GM12874 (cell line): Measurements from ENCODE around the gene PPFIBP2.

Experiments
- CTCF ChIP-seq: IDR thresholded peaks from 2 replicates; pipeline ENCODE4 v1.5.1; 2011; ENCODE audit warnings: low read depth, mild to moderate bottlenecking, control low read depth, low read length, moderate library complexity; ENCODE audit not compliant: insufficient read depth

The PPFIBP2 gene

DNA sequence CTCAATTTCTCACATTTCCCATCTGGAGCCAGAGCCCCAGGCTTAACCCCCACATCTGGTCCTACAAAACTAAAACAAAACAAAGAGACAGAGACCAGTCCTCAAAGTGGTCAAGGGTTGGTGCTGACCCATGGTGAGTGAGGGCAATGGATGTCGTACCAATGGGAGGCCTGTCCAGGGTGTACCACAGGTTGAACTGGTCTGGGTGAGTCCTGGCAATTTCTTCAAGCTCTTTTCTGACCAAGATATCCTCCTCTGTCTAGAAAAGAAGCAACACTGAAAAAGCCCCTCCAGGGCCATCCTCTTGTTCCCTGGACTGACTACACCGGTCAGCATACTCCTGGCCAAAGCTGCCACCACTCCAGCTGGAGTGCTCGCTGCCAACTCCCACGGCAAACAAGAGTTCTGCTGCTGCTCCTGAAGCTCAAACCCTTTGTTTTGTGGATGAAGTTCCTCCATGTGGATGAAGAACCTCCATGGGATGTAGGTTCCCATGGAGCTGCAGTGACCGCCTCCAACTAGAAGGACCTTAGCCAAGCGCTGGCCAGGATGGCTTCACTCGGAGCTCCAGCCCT lies 152.6 kb downstream of the PPFIBP2 start:
- TF ChIP-seq CTCF, result no peak

- TF ChIP-seq CTCF, result no peak
Observed at GRCh38 chr11:7667460-7667859, 153.7 kb downstream of the PPFIBP2 start.

GRCh38 chr11:7668464-7668863 lies 154.7 kb downstream of the PPFIBP2 start:
- TF ChIP-seq CTCF, result no peak

DNA sequence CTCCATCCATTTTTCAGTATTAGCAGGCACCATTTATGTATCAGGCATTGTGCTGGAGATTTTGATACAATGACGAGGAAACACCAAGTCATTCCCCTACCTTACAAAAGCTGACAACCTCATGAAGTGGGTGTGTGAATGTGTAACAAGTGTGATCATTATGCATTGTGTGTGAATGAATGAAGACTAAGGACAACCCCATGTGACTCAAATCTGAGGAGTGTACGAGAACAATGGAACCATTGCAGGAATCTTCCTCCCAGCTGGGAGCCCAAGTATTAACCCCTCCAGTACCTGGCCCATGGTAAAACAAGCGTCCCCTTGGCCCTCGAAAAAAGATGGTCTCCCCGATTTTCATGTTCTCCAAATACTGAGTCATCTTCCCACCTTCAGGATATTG lies 155.1 kb downstream of the PPFIBP2 start:
- TF ChIP-seq CTCF, result no peak

DNA sequence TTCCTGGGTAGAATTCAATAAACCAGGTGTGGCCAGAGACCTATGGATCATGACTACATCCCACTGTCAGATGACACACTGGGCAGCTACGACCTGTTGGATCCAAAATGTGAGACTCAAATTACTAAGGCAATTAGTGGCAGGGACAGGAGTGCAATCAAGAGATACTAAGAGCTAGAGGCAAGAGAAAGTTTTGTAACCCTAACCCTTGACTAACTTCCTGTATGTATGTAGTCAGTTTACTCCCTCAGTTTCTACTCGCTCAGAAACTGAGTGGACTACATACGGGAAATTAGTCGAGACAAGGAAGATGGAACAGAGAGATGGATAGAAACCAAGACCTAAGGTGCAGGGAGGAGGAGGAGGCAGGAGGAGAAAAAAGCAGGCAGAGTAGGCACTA lies 156.8 kb downstream of the PPFIBP2 start:
- no peak for TF ChIP-seq CTCF

DNA sequence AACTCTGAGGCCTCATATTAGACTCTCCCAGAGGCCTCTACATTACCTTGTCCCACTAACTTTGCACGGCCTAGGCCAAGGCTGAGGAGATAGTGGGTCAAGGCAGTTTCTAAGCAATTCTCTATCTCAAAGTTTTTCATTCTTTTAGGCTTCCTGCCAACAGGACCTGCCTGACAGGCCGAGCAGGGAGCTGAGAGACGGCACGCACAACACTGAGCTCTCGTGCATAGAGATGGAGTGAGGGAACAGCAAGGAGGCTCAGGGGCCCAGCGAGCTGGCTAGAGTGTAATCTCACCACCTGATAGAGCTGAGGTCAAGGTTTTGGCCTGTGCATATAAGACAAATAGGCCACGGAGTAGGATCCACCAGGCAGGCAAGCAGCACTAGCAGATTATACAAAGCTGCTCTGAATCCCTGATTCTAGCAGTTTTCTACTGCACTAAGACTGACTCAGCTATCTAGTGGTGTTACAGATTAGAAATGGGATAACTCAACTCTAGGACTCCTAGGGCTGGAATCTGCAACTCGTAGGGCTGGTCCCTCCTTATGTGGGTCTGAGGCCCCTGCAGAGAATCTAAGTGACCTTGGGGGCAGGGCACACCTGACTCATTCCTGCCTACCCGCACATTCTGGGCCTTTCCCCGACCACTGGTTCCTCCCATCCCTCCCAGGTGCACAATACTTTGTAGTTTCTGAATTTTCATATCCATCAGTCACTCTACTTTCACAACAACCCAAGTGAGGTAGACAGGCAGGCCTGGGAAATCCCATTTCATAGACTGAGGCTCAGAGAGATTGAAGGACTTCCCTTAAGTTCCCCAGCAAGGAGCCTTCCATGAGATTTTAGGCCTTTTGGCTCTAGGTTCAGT lies 157.8 kb downstream of the PPFIBP2 start:
- no peak for TF ChIP-seq CTCF

DNA sequence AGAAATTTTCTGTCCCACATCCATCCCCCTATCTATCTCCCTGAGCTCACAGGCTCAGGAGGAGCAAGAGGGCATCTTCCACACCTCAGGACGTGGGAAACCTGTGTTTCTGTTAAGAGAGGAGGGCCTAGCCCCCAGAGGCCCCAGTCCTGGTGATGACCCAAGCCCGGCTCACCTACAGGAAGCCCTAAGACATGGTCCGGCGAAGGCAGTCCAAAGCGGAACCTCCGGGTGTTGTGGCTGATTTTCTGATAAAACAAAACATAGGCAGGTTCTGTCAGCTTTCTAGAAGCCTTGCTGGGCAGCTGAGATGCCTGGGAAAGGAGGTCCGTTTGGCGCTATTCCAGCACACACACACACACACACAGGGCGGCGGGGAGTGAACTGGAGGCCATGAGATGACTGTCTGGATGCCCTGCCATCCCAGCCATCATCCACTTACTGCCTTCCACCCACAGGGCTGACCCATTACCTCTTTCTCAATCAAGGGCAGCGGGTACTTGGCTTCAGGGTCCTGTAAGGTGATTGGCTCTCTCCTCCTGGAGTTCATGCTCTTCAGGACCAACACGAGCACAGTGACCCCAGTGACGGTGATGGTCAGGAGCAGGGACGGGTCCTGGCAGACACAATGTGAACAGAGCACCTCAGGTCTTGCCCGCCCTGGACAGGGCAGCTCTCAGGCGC lies 158.6 kb downstream of the PPFIBP2 start:
- no peak for TF ChIP-seq CTCF
